HG03135 (cell line): ENCODE results near the gene SALL4.
"Not testable (repeated sequence)": the region's sequence is repeated elsewhere in the genome, so short reads cannot be mapped to it uniquely, and the experiment has no call there.

Experiments used
- ATAC-seq: cut with Tn5 transposase; IDR thresholded peaks from one replicate; pipeline ENCODE4 v1.9.1; 2021; ENCODE audit warnings: mild to moderate bottlenecking, moderate library complexity; ENCODE audit not compliant: unreplicated experiment

SALL4 gene

DNA sequence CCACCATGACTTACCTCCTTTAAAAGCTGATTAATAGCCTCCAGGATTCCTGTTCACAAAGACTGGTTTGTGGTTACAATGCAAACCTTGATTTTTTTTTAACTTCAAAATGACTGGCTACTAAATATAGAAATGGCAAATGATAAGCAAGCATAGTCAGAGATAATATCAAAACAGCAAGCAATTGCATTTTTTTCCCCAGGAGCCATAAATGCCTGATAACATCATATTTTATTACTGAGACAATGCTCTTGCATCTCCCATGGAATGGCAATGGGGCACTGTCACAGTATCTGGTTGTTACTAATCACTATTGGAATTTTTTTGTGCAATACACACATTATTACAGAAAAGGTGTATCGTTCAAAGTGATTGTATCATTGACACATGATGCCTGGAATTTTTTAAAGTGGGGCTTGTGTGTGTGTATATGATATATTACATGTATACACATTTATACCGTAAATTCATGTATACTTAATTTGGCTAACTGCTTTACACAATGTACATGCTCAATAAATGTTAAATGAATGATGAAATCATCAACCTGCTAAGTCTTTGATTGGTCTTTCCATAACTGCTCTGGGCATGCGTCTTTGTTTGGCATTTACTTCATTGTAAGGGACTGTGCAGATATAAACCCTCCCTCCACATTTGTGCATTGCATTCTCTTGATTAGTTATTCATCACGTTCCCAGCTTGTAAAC lies 980 bp upstream of the SALL4 start:
- ATAC-seq: no peak

DNA sequence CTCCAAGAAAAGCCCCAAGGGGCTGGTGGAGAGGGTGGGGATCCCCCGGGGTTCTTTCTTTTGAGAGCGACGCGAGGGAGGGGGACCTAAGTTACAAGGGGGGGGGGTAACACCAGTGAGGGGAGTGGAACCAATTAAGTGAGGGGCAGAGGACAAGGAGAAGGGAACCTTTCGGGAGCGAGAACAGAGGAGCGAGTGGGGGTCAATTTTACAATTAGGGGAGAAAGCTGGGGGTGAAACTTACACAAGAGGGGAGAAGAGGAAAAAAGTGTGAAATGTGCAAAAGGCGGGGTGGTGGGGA lies 548 bp downstream of the SALL4 start:
- ATAC-seq: no peak

DNA sequence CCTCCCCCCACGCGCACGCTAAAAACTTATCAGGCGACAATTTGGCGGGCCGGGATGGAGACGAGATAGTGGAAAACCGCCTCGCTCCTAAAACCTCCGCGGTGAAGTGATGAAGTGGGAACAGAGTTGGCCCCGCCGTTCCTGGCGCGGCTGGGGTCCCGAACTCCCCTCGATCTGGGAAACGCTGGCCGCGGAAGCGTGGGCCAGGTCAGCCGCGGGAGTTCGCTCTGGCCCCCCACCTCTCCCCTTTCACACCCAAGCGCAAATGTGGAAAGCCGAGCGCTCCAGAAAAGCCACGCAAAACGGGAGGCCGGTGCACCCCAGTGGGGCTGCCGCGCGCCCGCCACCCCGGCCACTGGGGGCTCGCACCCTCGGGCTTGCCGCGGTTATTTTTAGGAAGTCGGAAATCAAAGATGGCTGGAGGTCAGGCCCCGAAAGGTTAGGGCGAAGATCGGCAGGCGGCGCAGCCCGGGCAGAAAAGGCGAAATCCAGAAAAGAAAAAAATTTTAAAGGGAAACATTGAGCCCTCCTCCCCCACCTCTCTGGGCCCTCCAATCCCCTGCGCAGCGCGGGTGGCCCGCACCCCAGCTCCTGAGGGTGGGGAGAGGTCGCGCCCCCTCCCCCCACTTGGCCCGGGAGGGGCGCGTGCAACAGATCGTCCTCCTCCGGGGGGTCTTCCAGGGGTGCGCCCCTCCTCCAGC lies 1.0 kb downstream of the SALL4 start:
- ATAC-seq: no peak

DNA sequence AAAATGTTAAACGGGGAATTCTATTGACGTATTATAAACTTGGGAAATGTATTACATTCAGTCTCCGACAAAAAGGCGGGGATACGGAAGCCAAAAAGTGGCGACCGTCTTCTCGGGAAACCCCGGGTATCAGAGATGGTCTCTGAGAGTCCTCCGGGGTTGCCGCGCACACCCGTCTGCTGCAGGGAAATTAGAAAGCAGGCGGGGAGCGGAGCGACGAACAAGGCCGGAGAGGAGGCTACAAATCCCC lies 1.5 kb downstream of the SALL4 start:
- no peak for ATAC-seq

DNA sequence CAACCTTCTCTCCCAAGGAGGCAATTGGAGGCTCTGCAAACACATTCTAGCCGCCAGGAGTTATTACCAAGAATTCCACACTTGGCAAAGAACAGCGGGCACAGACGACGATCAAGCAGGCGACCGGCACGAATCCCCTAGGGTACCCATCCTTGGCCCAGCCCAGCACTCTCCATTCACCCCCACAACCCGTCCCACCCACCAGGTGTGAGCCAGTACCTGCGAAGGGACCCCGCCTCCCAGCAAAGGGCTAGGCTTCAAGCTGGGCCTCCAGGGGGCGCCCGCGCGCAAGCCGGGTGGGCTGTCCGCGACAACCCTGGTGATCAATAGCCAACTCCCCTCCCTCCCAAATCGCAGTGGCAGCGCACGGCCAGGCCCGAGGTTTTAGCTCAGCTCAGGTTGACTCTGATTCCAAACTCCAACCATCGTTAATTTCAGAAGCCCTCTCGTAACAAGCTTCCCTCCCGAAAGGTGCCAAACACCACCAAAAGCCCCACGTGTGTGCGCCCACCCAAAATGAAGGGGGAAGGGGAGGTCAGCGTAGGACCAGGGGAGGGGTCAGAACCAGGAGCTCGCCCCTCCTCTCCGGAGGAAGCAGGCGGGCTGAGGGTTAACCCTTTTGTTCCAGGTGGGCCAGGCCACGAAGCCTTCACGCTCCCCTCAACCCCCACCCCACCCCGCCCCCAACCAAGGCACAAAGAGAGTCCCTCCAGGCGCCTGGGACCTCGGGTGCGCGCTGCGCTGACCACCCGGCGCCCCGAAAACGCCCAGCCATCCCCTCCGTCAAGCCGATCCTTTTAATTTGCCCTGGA lies 2.1 kb downstream of the SALL4 start:
- ATAC-seq: no peak

DNA sequence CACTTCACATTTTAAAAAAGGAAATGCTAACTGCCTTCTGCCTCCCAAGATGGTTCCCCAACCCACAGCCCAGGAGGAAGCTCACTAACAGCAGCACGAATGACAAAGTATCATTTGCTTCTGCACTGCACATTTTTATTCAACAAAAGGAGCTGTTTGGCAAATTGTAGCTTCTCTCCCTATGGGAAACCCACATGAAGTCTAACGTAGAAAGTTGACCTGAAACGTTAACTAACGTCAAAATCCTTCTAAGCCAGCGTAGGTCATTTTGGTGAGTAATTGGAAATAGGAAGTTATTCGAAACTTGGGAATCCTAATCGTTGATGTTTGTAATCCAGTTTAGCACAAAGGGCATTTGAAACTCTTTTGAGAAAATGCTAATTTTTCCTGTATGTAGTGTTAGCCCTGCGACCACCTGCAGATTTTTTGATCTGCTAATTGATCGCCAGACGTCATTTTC lies 2.9 kb downstream of the SALL4 start:
- ATAC-seq: no peak

DNA sequence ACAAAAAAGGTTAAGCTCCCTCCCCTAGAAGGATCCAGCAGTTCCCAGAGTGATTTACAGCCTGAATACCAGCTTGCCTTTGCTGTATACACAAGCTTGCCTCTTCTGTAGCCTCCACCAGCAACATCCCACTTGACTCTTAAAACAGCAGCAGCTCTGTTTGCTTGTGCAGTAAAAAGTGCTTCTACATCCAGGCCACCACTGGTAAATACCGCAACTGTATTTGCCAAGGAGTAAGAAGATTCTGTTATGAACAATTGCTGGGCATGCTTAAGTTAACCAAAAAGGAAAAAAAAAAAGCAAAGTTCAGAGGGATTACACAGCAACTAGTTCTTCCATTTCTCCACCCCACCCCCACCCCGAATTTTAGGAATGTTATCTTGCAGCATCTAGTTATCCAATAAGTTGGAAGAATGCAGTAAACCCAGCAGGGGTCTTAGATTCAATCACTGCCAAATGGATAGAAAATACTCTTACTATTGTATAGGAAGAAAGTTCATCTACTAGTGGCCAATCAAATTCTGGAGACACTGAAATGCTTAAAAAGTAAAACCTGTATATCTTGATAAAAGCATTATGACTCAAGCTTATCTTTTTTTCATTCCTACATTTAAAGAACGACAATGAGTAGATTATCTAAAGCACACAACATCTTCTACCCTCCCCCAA lies 4.8 kb downstream of the SALL4 start:
- no peak for ATAC-seq

DNA sequence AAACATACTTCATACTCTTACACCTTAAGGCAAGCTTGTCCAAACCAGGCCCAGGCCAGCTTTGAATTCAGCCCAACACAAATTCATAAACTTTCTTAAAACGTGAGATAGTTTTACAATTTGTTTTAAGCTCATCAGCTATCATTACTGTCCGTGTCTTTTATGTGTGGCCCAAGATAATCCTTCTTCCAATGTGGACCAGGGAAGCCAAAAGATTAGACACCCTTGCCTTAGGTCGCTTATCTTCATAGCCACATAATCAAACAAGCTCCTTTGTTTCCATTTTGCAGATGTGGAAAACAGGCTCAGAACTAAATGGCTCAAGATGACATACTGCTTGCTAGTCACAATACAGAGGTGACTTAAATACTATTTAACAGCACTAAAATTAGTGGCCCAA lies 6.0 kb downstream of the SALL4 start:
- no peak for ATAC-seq

DNA sequence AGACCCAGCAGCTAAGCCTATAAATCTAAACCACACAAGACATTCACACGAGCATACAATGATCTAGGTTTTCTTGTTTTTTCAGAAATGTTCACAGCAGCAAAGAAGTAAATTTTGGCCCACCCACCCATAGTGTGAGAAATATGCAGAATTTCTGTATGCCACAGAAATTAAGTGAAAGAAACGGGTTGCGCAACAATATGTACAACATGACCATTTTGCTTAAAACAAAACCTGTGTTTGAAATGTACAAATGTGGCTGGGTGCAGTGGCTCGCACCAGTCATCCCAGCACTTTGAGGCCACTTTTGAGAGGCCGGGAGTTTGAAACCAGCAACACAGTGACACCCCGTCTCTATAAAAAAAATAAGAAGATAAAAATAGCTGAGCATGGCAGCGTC lies 9.4 kb downstream of the SALL4 start:
- ATAC-seq: no peak

DNA sequence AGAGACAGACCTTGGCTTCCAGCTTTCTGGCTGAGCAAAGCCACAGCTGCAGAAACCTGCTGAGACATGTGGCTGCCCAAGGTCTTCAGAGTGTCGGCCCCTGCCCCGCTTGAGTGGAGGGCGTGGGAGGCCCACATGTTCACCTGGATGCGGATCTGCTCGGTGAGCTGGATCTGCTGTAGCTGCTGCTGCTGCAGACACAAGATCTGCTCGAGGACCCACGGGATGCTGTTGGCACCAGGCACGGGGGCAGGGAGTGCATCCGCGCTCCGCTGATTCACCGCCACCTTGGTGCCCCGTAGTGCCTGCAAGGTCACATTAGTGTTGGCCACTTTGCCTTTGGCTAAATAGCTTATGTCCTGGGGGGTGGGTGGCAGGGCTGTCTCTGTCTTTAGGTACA lies 10.7 kb downstream of the SALL4 start:
- no peak for ATAC-seq

DNA sequence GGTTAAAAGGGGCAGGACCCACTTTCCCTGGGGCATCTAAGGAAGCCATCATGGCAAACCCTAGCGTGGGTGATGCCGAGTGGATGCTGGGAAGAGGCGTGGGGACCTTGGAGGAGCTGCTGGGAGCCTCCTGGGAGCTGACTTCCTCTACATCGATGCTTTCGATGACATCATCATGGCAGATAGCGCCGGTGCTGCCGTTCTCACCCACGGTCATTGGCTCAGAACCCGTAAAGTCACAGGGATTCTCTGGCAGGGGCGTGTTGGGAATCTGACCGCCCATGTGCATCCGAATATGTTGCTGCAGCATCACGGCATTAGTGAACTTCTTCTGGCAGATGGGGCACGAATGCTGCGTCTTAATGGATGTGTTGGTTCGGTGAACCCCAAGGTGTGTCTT lies 12.1 kb downstream of the SALL4 start:
- no peak for ATAC-seq

DNA sequence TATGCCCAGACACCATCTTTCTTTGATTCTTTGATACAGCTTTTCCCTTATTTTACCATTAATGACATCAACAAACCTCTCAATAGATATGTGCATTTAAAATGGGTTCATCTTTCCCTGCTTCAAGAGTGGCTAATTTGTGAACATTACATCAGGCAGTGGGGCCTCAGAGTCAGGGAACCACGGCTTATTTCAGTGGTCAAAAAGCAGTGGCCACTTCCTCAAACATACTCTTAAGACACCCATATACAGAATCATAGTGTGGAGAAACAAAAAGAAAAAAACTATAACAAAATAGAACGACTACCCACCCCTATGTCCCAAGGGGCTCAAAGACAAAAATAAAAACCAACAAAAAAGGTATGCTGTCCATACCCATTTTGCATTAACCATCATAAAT lies 12.9 kb downstream of the SALL4 start:
- ATAC-seq: no peak

DNA sequence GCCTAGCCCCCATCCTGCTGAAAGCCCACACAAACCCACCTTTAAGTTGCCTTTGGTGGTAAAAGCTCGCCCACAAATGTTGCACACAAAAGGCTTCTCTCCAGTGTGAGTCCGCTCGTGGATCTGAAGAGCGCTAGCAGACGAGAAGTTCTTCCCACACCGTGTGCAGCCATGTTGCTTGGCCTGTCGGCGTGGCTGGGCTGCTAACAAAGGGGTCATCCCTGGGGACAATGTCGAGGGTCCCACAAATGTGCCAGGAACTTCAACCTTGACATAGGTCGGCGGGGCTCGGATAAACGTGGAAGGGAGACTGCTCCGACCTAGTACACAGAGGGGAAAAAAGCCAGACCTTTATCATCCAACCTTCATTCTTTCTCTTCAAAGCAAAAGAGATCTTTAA lies 13.5 kb downstream of the SALL4 start:
- no peak for ATAC-seq

DNA sequence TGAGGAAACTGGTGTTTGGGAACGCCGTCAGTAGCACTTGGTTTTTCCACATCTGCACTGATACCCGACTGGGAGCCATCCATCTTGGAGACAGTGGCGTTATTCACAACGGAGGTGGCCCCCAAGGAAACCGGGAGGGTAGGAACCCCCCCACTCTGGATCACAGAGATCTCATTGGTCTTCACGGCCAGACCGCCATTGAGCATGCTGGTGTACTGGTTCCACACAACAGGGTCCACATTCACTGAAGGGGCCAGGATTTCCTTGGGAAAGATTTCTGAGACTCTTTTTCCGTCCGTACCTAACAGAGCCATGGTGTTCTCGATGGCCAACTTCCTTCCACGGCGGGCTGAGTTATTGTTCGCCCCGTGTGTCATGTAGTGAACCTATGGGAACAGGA lies 18.0 kb downstream of the SALL4 start:
- ATAC-seq: no peak

DNA sequence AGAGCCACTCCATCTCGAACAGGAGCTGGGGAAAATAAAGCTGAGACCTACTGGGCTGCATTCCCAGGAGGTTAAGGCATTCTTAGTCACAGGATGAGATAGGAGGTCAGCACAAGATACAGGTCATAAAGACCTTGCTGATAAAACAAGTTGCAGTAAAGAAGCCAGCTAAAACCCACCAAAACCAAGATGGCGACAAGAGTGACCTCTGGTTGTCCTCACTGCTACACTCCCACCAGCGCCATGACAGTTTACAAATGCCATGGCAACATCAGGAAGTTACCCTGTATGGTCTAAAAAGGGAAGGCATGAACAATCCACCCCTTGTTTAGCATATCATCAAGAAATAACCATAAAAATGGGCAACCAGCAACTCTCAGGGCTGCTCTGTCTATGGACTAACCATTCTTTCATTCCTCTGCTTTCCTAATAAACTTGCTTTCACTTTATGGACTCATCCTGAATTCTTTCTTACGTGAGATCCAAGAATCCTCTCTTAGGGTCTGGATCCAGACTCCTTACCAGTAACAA lies 24.0 kb downstream of the SALL4 start:
- ATAC-seq: not testable (repeated sequence)

DNA sequence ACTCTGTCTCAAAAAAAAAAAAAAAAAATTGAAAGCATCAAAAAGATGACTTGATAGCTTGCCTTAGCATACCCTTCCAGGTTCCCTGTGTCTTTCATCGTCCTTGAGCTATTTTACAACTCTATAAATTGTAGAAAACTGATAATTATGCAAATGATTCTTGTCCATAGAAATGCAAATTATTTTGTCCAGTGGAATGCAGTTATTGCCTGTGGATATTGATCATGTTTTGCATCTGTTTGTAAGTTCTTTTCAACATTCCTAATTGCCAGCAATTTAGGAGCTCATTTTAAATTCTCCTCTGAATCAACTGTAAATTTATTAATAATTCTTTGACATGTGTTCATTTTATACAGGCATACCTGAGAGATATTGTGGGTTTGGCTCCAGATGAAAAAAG lies 27.1 kb downstream of the SALL4 start:
- no peak for ATAC-seq

DNA sequence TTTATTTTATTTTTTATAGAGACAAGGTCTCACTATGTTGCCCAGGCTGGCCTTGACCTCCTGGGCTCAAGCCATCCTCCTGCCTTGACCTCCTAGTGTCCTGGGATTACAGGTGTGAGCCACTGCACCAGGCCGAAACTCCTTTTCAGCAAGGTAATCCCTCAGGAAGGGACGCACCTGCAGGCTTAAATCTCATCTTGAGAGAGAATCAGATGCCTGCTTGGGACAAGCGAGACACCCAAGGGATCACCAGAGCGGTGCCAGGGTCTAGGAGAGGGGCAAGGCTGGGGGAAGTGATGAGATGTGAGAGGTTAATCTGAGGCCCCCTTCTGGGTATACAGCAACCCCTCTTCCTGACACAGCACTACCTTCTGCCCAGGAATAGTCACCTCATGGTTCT lies 30.1 kb downstream of the SALL4 start:
- ATAC-seq: no peak

DNA sequence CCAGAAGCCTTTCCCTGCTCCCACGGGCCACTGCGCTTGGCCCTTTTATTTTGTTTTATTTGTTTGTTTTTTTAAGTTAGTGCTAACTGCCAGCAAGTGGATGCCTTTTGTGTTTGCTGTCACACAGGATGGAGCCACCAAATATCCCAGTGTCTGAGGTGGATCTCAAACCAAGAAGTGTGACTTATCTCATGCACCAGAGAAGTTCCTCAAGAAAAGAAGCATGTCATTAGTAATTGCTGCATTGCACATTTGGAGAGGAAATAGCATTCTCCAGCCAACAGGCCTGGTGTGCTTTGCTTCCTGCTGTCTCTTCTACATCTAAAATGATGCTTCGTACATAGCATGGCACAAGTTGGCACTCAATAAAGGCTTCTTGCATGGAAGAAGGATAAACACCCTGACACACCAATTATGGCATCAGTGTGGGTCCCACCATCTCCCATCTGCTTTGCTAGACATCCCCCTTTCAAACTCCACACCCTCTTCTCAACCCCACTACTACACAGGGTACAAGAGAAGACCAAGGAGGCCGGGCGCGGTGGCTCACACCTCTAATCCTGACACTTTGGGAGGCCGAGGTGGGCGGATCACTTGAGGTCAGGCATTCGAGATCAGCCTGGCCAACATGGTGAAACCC lies 32.2 kb downstream of the SALL4 start:
- ATAC-seq: no peak

DNA sequence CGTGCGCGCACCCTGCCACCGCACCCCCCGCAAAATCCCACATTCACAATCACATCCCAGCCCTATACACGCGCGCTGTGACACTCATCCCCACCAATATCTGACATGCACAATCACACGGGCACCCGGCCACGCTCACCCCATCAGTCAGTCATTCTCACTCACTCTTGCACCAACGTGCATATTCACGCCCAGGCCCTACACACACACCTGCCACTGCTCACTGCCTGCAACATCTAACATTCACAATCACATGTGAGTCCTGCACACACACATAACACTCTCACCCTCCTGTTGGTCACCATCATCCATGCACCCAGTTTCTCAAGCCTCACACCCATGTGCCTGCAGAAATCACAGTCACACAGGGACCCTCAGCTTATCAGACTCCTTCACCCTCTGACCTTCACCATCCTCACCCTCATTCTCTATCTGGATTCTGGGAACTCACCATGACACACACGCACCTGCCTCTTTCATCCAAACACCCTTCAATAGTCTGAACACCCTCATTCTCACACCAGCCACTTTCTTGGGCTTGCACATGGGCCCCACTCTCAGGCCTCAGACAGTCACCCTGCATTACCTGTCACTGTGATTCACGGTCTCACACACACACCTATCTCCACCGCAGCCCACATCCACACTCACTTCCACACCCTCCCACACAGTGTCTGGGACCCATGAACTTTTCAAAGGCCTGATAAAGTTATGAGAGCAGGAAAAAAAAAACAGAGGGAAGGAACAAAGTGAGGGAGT lies 33.4 kb downstream of the SALL4 start:
- no peak for ATAC-seq
